ENCODE measurements around the gene CHKA.

- TF ChIP-seq CTCF (IDR thresholded peaks at IDR 0.05) (no peak), POLR2A (IDR thresholded peaks at IDR 0.05) (no peak), EP300 (IDR thresholded peaks at IDR 0.05) (no peak)
These were observed 24.9 kb upstream of the CHKA start for GRCh38 chr11:68146010-68146540.

Data from stomach (tissue), 4 donors.